Colonic mucosa (tissue), 4 donors: ENCODE measurements around the gene USP51. TPM values are rescaled to one million over a fixed set of nuclear protein-coding genes. Genes with fewer than 3 reads are reported as not detected.
"Not testable (repeated sequence)": the region's sequence is repeated elsewhere in the genome, so short reads cannot be mapped to it uniquely, and the experiment has no call there.

ENCODE experiments used
- DNase-seq: peaks from one replicate; pipeline ENCODE4 v3.0.0-alpha.2; 2020
- H3K27ac ChIP-seq: fragments of 200-600 bp; one replicate; pipeline ENCODE4 v1.8.0; 2021
- H3K27me3 ChIP-seq: fragments of 200-600 bp; one replicate; pipeline ENCODE4 v1.8.0; 2021
- H3K36me3 ChIP-seq: fragments of 200-600 bp; one replicate; pipeline ENCODE4 v1.8.0; 2021
- H3K4me1 ChIP-seq: fragments of 200-600 bp; one replicate; pipeline ENCODE4 v1.8.0; 2021; ENCODE audit warnings: mild to moderate bottlenecking
- H3K4me3 ChIP-seq: fragments of 200-600 bp; one replicate; pipeline ENCODE4 v1.8.0; 2021
- H3K9ac ChIP-seq, 2 donors: one replicate each; pipeline ENCODE4 v1.7.0; 2013; ENCODE audit warnings: control low read depth in 2 of 2, low read depth in 2 of 2, low read length in 2 of 2
- H3K9me3 ChIP-seq: fragments of 200-600 bp; one replicate; pipeline ENCODE4 v1.8.0; 2021
- intact Hi-C: fragments of 100-400 bp; cut with DNase I; formaldehyde crosslinking; loops from one replicate; pipeline ENCODE4 v1.14.1; 2022
- microRNA-seq: library from miRNA; unstranded; fragments of <30 nt; microRNA quantifications from one replicate; pipeline ENCODE4, GENCODE V29; 2019
- total RNA-seq, 2 donors: library from RNA; stranded (reverse); fragmentation: NEBNext Ultra II Directional in 1 of 2; extraction: Animal tissue kit (Norgen Biotek cat#: 25700) in 1 of 2; gene quantifications; one replicate each; pipeline ENCODE4 v1.2.1, GENCODE V29; 2021
- TF ChIP-seq, protein P1 (sequence below): fragments of 200-600 bp; IDR thresholded peaks from one replicate; pipeline ENCODE4 v1.8.0; 2022; ENCODE audit warnings: antibody characterized with exemption, mild to moderate bottlenecking
- donor health status: healthy.
- donor health status: DM: no; HTN: no; CAD: no.
- donor health status: DM: no; HTN: no; CAD: no.

USP51 gene
- total RNA-seq, 2 donors from 2014 or later: 0.49 to 0.53 TPM

DNA sequence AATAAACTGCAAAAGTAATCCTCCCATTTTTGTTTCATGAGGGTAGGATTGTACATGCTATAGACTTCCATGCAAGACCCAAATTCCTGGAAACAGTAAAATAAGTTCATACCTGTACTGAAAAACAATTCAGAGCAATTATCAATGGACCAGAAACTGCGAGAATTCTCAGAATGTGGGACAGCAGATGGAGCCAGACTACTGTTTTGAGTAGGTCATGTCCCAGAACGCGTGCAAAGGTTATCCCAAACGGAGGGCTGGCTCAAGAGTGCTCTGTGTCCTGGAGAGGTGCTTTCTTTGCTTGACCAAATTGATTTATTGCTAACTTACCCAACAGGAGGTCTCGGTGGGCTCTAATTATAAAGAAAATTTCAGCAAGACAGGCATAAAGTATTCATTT is 39.4 kb downstream of the USP51 start:
- no peaks in the 10 kb centered on the region for H3K4me1 ChIP-seq
- H3K27ac ChIP-seq: no peak overlapping the region
- DNase-seq: no peak
- intact Hi-C loops: no loop called here
- H3K9me3 ChIP-seq: no peaks in the 10 kb centered on the region
- no peaks in the 10 kb centered on the region for H3K27me3 ChIP-seq
- H3K36me3 ChIP-seq: no peaks in the 10 kb centered on the region
- TF ChIP-seq, protein P1, sequence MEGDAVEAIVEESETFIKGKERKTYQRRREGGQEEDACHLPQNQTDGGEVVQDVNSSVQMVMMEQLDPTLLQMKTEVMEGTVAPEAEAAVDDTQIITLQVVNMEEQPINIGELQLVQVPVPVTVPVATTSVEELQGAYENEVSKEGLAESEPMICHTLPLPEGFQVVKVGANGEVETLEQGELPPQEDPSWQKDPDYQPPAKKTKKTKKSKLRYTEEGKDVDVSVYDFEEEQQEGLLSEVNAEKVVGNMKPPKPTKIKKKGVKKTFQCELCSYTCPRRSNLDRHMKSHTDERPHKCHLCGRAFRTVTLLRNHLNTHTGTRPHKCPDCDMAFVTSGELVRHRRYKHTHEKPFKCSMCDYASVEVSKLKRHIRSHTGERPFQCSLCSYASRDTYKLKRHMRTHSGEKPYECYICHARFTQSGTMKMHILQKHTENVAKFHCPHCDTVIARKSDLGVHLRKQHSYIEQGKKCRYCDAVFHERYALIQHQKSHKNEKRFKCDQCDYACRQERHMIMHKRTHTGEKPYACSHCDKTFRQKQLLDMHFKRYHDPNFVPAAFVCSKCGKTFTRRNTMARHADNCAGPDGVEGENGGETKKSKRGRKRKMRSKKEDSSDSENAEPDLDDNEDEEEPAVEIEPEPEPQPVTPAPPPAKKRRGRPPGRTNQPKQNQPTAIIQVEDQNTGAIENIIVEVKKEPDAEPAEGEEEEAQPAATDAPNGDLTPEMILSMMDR: no peak
- H3K4me3 ChIP-seq: no peak overlapping the region
- H3K9ac ChIP-seq: no peak overlapping the region

DNA sequence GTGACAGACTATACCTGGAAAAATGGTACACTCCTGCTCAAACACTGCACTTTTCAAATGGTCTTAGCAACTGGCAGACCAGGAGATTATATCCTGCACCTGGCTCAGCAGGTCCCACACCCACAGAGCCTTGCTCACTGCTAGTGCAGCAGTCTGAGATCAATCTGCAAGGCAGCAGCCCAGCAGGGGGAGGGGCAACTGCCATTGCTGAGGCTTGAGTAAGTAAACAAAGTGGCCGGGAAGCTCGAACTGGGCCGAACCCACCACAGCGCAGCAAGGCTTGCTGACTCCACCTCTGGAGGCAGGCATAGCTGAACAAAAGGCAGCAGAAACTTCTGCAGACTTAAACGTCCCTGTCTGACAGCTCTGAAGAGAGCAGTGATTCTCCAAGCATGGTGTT is 46.2 kb downstream of the USP51 start:
- H3K4me3 ChIP-seq, H3K4me1 ChIP-seq, H3K36me3 ChIP-seq, H3K27me3 ChIP-seq, H3K9ac ChIP-seq, DNase-seq, H3K27ac ChIP-seq, intact Hi-C loops, H3K9me3 ChIP-seq: not testable (repeated sequence)

Small RNA genes lying within 50 kb of the gene (microRNA-seq; reads per million reads assigned to microRNA genes)
- gene MIR4536-1: not detected
- not detected for gene MIR4536-2

Other genes with a start within 250 kb of the USP51 start
- gene PAGE3, start 224.9 kb downstream of the USP51 start, total RNA-seq: not detected
- 1 to 10 TPM; 5.3 to 6.5 TPM for gene MAGEH1, start 37.7 kb downstream of the USP51 start, total RNA-seq
- gene FOXR2, start 133.6 kb upstream of the USP51 start, total RNA-seq: not detected
- 10 to 100 TPM in 1 of 2 donors, 1 to 10 TPM in 1; 6.3 to 10.5 TPM for gene RRAGB, start 227.9 kb upstream of the USP51 start, total RNA-seq